ENCODE data around the gene CAMK2N2.

GRCh38 chr3:184298759-184299487, 37.6 kb upstream of the CAMK2N2 start, which contains the start of gene PSMD2:
- TF ChIP-seq CTCF (conservative IDR thresholded peaks at IDR 0.05; ENCODE audit: low read depth, low read length) (no peak), RAD21 (IDR thresholded peaks at IDR 0.05; ENCODE audit: low read length) (no peak), MXI1 (IDR thresholded peaks at IDR 0.05; ENCODE audit: borderline replicate concordance, low read depth, low read length) (no peak), POLR2A (IDR thresholded peaks at IDR 0.05; ENCODE audit: low read depth, low read length) (peak; percentile 71), NFE2L2 (IDR thresholded peaks at IDR 0.05; ENCODE audit: low read depth, low read length) (no peak), RFX5 (IDR thresholded peaks at IDR 0.05; ENCODE audit: low read depth, low read length) (no peak), USF2 (IDR thresholded peaks at IDR 0.05; ENCODE audit: low read depth, low read length) (no peak; the same call in 1 of the 2 replicates), MAFK (IDR thresholded peaks at IDR 0.05; ENCODE audit: low read depth, low read length) (no peak)

Data from IMR-90 (cell line).